Measurements from ENCODE around the gene THBS3.
"Not testable (repeated sequence)": the region's sequence is repeated elsewhere in the genome, so short reads cannot be mapped to it uniquely, and the experiment has no call there.

The THBS3 gene

DNA sequence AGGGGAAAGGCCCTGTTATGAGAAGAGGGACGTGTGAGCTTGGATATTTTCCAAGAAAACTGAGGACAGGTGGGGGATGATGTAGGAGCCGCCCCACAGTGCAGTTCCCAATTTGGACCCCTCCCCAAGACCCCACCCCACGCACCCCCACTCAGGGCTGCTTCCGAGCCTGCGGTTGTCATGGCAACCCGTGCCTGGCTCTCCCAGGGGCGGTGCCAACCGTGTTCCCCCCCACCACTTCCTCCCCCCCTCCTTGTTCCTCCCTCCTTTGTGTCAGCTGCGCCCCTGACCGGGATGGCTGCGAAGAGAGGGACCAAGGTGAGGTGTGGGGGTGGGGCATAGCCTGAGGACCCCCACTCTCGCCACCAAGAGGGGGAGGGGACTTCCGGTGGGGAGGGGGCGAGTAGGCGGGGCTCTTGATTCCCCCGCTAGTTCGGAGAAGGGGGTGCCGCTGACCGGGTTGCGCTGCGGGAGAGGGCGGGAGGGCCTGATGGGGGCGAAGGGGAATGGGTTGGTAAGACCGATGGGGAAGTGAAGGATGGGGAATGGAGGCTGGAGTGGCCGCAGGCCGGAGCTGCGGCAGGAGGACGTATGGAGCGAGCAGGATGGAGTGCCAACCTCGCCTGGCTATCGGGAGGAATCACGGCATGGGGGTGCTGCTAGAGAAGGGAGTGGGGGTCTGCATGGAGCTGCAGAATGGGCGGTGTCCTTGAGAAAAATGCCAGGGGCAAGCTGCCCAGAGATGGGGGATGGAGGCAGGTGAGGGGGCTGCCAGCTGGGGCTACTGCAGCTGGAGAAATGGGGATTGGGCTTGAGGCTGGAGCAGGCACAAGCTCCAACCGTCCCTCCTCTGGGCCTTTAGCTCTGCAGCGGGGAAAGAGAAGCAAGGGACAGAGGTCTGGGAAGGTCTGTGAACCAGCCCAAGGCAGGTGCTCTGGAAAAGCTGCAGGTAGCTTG, 33.1 kb downstream of the THBS3 start:
- DNase-seq (ENCODE audit: low read depth in 2 of 2): peak; percentile 18 to 35

DNA sequence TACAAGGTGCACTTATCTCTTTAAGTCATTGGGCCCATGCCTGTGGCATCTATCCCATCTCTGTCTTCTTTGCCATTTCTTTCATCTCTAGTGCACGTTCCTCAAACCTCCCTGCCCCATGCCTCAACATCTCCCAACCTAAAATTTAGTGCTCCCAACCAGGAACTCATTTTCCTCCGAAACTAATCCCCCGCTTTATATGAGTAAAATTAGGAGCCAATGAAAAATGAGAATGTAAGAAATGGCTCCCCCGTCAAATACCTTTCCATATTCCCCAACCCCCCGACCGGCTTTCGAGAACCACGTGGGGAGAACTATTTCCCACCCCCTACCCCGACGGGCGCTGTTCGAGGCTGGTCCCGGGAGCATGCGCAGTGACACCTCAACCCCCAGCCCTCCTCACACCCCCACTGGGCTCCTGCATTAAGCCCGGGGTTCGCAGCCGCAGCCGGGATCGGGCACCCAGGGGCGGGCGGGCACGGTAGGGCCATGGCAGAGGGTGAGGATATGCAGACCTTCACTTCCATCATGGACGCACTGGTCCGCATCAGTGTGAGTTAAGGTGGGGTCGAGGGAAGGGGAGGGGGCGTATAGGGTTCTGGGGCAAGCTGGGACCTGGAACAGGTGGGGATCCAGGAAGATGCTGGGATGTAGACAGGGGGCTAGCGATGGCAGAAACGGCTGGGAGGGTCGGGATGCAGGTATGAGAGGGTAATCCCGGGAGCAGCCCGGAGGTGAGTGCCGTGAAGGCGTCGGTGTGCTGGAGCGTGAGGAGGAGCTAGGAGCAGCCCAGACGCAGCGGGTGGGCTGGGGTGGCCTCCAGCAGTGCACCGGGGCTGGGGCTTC, 34.0 kb downstream of the THBS3 start, which contains the start of gene TRIM46:
TSS of gene TRIM46 (plus strand) at position 372 of the 846 bp plus-strand sequence. CDS start at position 490, 118 bp downstream.
- DNase-seq (ENCODE audit: low read depth in 2 of 2): peak; percentile 64 to 68

DNA sequence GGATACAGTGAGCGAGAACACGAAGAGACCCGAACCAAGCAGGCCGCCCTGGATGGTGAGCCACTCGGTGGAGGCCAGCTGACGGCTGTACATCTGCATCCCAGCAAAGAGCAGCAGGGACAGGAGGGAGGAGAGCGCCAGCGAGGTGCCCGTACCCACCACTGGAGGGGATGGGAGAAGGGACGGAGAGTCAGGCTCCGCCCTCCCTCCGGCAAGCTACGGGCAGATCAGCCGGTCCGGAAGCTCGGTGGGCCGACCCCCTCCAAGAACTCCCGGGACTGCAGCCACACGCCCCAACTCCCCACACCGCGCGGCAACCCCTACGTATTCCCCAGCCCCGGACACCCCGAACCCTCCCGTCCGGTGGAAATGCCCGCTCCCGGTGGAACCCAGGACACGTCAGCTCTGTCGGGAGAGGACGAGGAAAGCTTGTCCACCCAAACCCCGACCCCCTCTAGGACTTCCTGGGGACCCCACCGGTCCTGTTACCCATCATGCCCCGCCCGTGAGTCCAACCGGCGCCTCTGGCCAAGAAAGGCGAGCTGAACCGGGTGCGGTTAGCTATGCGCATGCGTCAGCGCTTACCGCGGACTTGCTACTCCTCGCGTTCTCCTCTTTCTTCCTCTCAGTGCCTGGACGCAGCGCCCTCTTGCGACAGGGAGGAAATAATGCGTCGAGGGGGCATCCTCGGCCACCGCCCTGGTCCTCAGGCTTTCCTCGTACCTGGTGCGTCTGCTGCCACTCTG, 34.8 kb downstream of the THBS3 start, which contains the start of gene KRTCAP2:
TSS of gene KRTCAP2 (minus strand) at position 573 of the 746 bp plus-strand sequence. CDS start at position 493, 80 bp downstream.
- peak; percentile 86 to 93 for DNase-seq (ENCODE audit: low read depth in 2 of 2)

DNA sequence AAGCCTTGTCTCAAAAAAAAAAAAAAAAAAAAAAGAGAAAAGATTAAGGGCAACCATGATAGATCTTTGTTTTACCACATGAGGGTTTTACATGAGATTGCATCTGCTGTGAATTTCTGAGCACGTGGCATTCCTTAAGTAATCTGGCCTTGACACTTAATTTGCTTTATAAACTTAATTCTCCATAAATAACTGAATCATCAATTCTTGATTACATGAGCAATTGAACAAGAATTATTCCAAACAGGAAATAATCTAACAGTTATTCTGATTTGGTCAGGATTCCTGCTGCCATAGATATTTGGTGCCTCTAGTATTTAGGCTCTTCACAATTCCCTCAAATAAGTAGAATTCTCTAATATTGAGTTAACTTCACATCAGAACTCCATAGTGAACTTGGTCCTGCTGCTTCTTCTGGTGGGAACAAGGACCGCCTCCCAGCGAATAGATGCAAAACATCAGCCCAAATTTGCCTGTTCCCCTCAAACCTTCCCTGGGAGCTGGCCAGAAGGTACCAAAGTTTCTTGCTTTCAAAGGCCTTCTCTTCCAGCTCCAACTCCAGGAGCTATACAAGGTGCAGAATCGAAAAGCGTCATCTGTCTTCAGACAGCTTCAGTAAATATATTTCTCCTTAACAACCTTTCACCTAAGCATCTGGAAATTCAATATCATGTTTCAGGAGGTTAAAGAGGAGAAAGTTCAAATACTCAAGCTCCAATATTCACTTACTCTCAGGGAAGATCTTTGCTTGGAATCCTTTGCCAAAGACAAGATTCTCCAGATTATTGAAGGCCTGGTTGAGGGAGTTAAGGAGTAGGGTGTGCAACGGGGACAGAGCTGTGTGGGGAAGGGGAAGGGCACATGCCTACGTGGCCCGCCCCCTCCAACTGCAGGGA, 35.6 kb downstream of the THBS3 start:
- DNase-seq (ENCODE audit: low read depth in 2 of 2): no peak

DNA sequence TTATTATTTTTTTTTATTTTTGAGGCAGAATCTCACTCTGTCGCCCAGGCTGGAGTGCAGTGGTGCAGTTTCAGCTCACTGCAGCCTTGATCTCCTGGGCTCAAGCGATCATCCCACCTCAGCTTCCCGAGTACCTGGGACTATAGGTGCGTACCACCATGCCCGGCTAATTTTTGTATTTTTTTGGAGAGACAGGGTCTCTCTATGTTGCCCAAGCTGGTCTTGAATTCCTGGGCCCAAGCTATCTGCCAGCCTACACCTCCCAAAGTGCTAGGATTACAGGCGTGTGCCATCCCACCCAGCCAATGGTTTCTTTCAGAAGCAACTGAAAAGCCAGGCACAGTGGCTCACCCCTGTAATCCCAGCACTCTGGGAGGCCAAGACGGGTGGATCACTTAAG, 36.9 kb downstream of the THBS3 start:
- DNase-seq (ENCODE audit: low read depth in 2 of 2): no peak

DNA sequence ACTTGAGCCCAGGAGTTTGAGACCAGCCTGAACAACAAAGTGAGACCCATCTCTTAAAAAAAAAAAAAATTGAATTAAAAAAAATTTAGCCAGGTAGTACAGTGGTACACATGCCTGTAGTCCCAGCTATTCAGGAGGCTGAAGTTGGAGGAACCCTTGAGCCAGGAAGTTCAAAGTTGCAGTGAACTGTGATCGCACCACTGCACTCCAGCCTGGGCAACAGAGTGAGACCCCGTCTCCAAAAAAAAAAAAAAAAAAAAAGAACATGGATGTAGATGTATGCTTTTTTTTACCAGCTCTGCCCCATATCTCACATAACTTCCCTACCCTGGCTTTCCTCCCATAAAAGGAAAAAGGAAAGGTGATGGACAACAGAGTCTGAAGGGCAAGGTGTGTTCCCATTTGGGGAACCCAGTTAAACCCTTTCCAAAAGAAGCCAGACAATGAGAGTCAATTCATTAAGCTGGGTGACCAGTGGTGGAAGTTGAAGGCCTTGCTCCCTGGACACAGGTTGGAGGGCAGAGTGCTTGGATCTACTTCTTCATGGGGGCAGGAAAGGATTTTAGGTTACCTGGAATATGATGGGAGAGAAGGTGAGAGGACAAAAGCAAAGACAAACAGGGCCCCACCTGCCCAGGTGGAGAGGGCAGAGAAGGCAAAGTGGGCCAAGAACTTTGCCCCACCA, 37.5 kb downstream of the THBS3 start:
- no peak for DNase-seq (ENCODE audit: low read depth in 2 of 2)

DNA sequence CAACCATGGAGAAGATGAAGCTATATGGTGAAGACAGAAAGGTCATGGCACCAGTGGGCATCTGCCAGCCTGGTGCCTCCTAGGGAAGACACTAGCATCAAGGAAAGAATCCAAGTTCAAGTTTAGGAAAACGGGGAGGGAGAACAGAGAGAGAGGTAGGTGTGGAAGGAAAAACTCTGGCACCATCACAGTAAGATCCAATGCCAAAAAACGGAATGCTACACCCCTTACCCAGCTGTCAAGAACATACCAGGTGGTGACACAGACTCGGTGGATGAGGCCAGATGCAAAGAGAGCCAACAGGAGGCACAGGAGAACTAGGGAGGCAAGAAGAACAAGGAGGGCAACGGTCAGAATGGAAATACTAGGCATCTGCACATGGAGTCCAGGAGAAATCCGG, 38.2 kb downstream of the THBS3 start:
- no peak for DNase-seq (ENCODE audit: low read depth in 2 of 2)

DNA sequence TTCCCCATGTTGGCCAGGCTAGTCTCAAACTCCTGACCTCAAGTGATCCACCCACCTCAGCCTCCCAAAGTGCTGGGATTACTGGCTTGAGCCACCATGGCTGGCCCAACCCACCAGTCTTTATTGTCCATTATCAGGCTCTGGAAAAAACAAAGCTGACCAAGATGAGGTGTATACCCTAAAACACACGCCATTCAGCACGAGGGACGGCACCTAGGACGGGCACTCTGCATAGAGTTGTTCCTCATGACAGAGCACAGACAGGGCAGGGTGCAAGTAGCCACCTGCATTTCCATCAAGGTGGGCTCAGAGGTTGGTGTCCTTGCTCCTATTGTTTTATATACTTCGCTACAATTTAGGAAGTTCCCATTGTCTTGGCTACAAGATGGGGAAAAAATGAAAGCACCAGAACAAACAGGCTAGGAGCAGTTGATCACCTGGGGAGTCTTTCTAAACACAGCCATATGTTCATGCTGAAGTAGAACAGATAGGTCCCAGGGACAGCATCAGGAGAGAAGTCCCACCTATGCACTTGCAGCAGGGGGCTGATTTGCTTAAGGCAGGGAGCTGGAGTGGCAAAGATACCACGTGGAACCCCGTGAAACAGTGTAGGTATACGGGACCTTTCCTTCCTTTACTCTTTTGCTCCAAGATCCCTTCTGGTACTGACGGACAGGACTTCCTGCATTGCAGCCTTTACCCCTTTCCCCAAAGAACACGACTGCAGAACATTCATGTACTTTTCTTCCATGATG, 39.1 kb downstream of the THBS3 start:
- DNase-seq (ENCODE audit: low read depth in 2 of 2): no peak

DNA sequence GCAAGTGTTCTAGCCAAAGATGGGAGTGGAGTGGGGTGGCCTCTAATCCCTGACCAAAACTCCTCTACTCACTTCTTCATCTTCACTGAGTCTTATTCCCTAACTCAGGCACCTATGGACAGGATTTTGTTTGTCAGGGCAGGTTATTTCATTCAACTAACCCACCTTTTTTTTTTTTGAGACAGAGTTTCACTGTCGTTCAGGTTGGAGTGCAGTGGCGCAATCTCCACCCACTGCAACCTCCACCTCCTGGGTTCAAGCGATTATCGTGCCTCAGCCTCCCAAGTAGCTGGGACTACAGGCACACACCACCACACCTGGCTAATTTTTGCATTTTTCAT, 39.6 kb downstream of the THBS3 start:
- not testable (repeated sequence) for DNase-seq (ENCODE audit: low read depth in 2 of 2)

DNA sequence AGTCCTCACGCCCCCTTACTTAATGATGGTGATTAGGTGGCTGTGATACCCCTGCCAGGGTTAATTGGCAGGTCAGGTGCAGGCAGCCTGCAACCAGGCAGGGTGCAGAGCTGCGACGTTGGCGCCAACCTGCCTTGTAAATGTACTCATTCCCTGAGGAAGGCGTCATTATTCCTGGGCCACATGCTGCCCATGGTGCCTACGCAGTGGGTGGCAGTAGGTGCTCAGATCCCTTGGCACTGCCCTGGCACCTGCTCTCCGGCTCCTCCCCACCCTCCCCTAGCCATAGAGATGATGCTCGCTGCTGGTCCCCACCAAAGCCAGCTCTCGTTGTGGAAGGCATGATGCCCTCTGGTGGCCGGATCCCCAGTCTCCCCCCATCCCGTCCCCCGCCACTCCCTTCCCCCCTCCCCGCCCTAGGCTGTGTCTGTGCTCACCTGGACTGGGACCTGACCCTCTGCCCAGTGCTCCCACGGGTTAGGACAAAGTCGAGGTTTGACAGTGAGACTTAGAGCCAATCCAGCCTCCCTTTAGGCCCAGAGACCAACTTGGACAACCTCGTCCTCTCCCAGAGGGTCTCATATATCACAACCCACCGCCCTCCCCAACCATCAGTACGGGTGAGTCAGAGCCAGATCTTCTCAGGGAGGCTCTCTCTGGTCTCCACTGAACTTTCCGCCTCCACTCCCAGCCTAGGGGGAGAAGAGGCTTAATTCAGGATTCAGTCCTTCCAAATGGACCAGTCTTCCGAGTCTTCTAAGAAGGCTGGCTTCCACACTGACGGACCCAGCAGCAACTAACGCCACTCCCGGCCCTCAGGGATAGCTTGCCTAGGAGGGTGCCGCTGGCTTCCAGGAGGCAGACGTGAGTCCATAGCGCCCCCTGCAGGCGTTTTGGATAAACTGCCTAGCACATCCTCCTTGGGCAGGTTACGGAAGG, 40.3 kb downstream of the THBS3 start:
- DNase-seq (ENCODE audit: low read depth in 2 of 2): peak; percentile 85 to 89

DNA sequence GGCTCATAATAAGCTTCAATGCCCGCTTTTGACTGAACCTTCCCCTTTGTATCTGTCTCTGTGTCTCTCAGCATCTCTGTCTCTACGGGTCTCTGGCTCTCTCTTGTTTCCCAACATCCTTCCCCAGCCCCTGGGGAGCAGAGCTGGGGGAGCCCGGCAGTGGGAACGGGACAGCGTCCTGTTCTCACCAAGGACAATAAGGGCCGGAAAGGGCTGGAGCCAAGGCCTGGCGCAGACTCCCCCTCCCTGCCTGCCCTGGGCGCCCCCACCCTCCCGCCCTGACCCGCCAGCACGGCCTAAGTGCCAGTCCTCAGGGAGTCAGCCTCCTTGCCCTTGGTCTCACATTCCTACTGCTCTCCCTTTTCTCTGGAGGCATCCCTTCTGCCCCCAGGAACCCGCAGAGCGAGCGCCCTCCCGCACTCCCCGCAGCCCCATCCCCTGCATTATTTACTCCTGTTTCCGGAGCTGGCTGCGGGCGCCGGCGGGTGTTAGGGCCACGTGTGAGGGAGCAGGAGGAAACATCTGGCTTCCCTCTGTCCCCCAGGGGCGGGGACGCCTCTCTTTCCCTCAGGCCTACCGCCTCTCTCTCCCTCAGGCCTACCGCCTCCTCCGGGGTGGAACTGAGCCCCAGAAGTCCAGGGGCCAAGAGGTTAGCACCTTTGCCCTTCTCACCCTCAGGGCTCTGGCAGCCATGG, 41.1 kb downstream of the THBS3 start:
- no peak for DNase-seq (ENCODE audit: low read depth in 2 of 2)

DNA sequence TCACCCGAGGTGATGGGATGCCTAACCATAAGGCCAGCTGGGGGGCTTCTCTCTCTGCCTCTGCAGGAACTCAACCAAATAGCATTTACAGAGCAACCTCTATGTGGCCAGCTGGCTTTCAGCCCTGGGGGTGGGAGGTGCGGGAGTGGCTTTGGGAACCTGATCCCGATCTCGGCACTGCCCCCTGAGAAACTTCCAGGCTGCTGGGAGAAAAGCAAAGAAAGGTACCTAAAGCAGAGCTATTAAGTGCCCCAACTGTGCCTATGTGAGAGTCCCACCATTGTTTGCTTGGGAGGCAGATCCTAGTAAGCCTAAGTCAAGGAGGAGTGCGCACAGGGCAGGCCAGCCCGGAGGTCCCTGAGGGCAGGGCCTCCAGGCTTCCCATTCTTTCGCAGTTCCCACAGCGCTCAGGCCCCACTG, 41.6 kb downstream of the THBS3 start:
- DNase-seq (ENCODE audit: low read depth in 2 of 2): no peak

DNA sequence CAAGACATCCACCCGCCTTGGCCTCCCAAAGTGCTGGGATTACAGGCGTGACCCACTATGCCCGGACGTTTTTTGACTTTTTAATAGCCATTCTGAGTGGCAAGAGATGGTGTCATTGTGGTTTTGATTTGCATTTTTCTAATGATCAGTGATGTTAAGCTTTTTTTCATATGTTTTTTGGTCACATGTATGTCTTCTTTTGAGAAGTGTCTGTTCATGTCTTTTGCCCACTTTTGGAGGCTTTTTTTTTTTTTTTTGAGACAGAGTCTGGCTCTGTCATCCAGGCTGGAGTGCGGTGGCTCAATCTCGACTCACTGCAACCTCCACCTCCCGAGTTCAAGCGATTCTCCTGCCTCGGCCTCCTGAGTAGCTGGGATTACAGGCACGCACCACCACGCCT, 43.1 kb downstream of the THBS3 start:
- not testable (repeated sequence) for DNase-seq (ENCODE audit: low read depth in 2 of 2)

DNA sequence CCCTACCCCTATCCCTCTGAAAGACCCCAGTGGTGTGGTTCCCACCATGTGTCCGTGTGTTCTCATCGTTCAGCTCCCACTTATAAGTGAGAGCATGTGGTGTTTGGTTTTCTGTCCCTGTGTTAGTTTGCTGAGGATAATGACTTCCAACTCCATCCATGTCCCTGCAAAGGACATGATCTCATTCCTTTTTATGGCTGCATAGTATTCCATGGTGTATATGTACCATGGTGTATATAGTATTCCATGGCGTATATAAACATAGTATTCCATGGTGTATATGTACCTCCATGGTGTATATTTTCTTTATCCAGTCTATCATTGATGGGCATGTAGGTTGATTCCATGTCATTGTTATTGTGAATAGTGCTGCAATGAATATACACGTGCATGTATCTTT, 43.9 kb downstream of the THBS3 start:
- DNase-seq (ENCODE audit: low read depth in 2 of 2): not testable (repeated sequence)

DNA sequence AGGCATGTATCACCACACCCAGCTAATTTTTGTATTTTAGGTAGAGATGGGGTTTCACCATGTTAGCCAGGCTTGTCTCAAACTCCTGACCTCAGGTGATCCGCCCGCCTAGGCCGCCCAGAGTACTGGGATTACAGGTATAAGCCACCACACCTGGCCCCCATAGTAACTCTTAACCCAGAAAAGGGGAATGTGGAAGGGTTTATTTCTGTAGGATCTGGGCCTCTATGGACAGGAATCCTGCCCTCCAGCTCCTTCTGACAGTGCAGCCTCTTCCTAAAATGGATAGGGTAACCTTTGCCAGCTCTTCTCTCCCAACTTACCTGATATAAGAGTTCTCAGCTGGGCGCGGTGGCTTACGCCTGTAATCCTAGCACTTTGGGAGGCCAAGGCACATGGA, 45.1 kb downstream of the THBS3 start:
- not testable (repeated sequence) for DNase-seq (ENCODE audit: low read depth in 2 of 2)

DNA sequence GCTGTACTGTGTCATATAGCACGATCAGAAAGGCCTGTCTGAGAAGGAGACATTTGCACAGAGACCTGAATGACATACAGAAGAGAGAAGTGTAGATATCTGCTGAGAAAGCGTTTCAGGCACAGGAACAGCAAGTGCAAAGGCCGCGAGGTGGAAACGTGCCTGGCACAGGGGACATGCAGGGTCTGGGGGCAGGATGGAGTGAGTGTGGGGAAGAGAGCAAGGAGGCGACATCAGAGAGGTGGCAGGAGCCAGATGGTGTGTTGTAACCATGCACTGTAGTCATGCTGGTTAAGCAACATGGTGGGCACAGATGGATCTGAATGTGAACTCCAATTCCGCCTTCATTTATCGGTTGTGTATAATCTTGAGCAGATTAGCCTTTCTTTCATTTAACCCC, 47.6 kb downstream of the THBS3 start:
- DNase-seq (ENCODE audit: low read depth in 2 of 2): no peak

DNA sequence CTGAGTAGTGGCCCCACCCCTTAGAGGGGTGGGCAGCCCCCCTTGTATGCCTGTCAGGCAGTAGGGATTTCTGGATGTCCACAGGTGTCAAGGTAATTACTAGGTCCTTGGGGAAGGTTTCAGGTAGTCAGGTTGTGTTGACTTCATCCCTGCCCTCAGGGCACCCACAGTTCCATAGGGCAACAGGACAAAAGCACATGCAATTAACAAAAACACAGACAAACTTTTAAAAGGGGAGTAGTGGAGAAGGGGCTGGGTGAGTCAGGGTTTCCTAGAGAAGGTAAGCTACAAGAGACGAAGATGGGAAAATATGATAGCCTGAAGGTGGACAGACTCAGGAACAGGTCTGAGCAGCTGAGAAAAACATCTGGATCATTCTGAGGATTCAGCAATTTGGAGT, 48.7 kb downstream of the THBS3 start:
- DNase-seq (ENCODE audit: low read depth in 2 of 2): no peak

Data from activated CD4-positive, alpha-beta T cell treated with anti-CD3 and anti-CD28 coated beads for 24 hours (primary cell).